Heart left ventricle (tissue), 16 donors: ENCODE measurements around the gene HTR6. TPM values are rescaled to one million over a fixed set of nuclear protein-coding genes. Genes with fewer than 3 reads are reported as not detected.

Source experiments
- ATAC-seq, 4 donors: fragments of 200-7000 bp; cut with Tn5 transposase; one replicate each; pipeline ENCODE4 v1.9.1; 2020 to 2022; ENCODE audit warnings: moderate library complexity in 4 of 4, mild to moderate bottlenecking in 3 of 4, moderate number of reproducible peaks in 1 of 4
- DNase-seq, 5 donors: peaks; one replicate each; pipeline ENCODE4 v3.0.0-alpha.2; 2020
- H3K27ac ChIP-seq, 12 donors: fragments of 200-600 bp; sonication (generic) in 4 of 12; one replicate each; pipeline versions ENCODE4 v1.5.0 to v1.8.0; 2016 to 2022; ENCODE audit warnings: mild to moderate bottlenecking in 2 of 12
- H3K27me3 ChIP-seq, 9 donors: fragments of 200-600 bp; sonication (generic) in 2 of 9; one replicate each; pipeline versions ENCODE4 v1.5.1 to v1.8.0; 2016 to 2022; ENCODE audit warnings: mild to moderate bottlenecking in 3 of 9
- H3K36me3 ChIP-seq, 9 donors: fragments of 200-600 bp; sonication (generic) in 2 of 9; one replicate each; pipeline versions ENCODE4 v1.5.0 to v1.8.0; 2018 to 2022; ENCODE audit warnings: mild to moderate bottlenecking in 2 of 9
- H3K4me1 ChIP-seq, 12 donors: fragments of 200-600 bp; sonication (generic) in 4 of 12; one replicate each; pipeline versions ENCODE4 v1.5.0 to v1.8.0; 2016 to 2022; ENCODE audit warnings: mild to moderate bottlenecking in 3 of 12
- H3K4me3 ChIP-seq, 12 donors: fragments of 200-600 bp; sonication (generic) in 4 of 12; one replicate each; pipeline versions ENCODE4 v1.5.0 to v1.8.0; 2017 to 2022; ENCODE audit warnings: mild to moderate bottlenecking in 9 of 12, moderate library complexity in 4 of 12
- H3K9me3 ChIP-seq, 12 donors: fragments of 200-600 bp; sonication (generic) in 4 of 12; one replicate each; pipeline versions ENCODE4 v1.5.0 to v1.8.0; 2016 to 2022; ENCODE audit warnings: mild to moderate bottlenecking in 1 of 12
- POLR2A ChIP-seq, 2 donors: fragments of 450-650 bp; IDR thresholded peaks; one replicate each; pipeline ENCODE4 v1.6.1; 2017; ENCODE audit warnings: antibody characterized with exemption in 2 of 2, mild to moderate bottlenecking in 2 of 2, moderate library complexity in 2 of 2
- WGBS, 4 donors: extraction: QIAGEN DNeasy Blood & Tissue Kit in 2 of 4; methylation state at CpG; one replicate each; pipeline versions ENCODE4 v1.1.5 to v1.1.7; 2013 to 2018; 5-methylcytosine and 5-hydroxymethylcytosine counted together
- intact Hi-C, 10 donors: fragments of 100-400 bp; cut with DNase I; formaldehyde crosslinking; loops; one replicate each; pipeline versions ENCODE4 v1.11.1 to v1.14.2; 2022
- polyA plus RNA-seq, 2 donors: library from polyadenylated mRNA; stranded (reverse); fragments of 200-250 nt; gene quantifications; one replicate each; pipeline ENCODE4 v1.2.3, GENCODE V29; 2013
- total RNA-seq, 9 donors: library from RNA; depleted of rRNA in 2 of 9; stranded (reverse); fragments of >200 nt in 2 of 9; fragmentation: NEBNext Ultra II Directional in 3 of 9; extraction: Animal tissue kit (Norgen Biotek cat#: 25700) in 3 of 9; gene quantifications; one replicate each; pipeline versions ENCODE4 v1.1.0 to v1.2.4, GENCODE V29; 2016 to 2023
- TF ChIP-seq, protein P1 (sequence below), 12 donors: fragments of 200-600 bp; sonication (generic) in 4 of 12; IDR thresholded peaks; one replicate each; pipeline versions ENCODE4 v1.5.0 to v1.8.0; 2018 to 2022; ENCODE audit warnings: antibody characterized with exemption in 12 of 12, mild to moderate bottlenecking in 5 of 12
- donor health status: ischemic (EF 13 %, LVEDD 7.1; RV severe dilation, severe dysfunction).
- donor health status: healthy with polysubstance abuse.
- donor health status: DM: no; HTN: yes; CAD: no.
- donor health status: DM: no; HTN: no; CAD: no.
- donor health status: ischemic (EF 25% LVEDD 6.9; RV normal size, moderate dysfunction).
- donor health status: ischemic (EF 25% LVEDD 5.7; RV mildly dilated, moderate dysfunction).
- donor health status: healthy.
- donor health status: DM: yes; HTN: yes; CAD: no.
- donor health status: ischemic (EF 35%, LVEDD 5.7; RV mildly dilated, moderate dysfunction).
- donor health status: nonischemic (EF 11% LVEDD 7.7; RV severe dilation, severe dysfunction).
- donor health status: DM: yes; HTN: yes; CAD: no.
- donor health status: PGD.
- donor health status: ischemic (EF 29% LVEDD 5.4; RV normal size, mild dysfunction).
- donor health status: nonischemic (EF 23%, LVEDD 6.1; RV moderate dilation, normal function).

The HTR6 gene
- total and polyA plus RNA-seq, 11 donors = not detected

DNA sequence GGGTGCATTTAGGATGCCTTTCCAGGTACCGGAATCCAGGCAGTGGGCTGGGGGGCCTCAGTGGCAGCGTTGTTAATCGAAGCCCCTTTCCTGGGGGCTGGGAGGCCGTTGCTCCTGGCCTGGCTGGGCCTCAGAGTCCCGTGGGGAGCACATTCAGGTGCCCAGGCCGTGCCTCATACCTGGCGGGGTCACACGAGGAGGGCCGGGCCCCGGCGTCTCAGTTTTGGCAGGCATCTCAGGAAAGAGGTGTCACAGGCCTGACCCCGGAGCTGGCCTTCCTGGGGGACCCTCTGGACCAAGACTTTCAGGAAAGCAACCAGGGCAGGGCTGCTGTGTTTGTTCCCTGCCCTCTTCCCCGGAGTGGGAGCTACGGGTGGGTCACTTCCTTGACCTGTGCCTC lies 16.4 kb upstream of the HTR6 start:
- Histone ChIP-seq H3K27me3 (peaks cover 0 to 22% (median 0%) of the 10 kb centered on the region in 9 donors), H3K27ac (peak overlapping the region; percentile 32 to 95 (median 68)), H3K4me1 (peaks cover 12 to 87% (median 58%) of the 10 kb centered on the region in 12 donors), H3K9me3 (no peaks in the 10 kb centered on the region), H3K4me3 (peak overlapping the region in 2 of 12 donors; percentile 26 to 87), H3K36me3 (no peaks in the 10 kb centered on the region)
- TF ChIP-seq POLR2A (IDR thresholded peaks at IDR 0.05) = no peak
- TF ChIP-seq, protein P1, sequence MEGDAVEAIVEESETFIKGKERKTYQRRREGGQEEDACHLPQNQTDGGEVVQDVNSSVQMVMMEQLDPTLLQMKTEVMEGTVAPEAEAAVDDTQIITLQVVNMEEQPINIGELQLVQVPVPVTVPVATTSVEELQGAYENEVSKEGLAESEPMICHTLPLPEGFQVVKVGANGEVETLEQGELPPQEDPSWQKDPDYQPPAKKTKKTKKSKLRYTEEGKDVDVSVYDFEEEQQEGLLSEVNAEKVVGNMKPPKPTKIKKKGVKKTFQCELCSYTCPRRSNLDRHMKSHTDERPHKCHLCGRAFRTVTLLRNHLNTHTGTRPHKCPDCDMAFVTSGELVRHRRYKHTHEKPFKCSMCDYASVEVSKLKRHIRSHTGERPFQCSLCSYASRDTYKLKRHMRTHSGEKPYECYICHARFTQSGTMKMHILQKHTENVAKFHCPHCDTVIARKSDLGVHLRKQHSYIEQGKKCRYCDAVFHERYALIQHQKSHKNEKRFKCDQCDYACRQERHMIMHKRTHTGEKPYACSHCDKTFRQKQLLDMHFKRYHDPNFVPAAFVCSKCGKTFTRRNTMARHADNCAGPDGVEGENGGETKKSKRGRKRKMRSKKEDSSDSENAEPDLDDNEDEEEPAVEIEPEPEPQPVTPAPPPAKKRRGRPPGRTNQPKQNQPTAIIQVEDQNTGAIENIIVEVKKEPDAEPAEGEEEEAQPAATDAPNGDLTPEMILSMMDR (IDR thresholded peaks at IDR 0.05) = no peak
- intact Hi-C loops = loop anchor here in 7 of 10 donors (5.0 to 10.0 kb wide), 9 partner anchors 51 to 256 kb away; partner anchors contain the start of gene CAPZB (in 4 of the 7)
- ATAC-seq (peak in 1 of 4 donors; percentile 0), DNase-seq (no peak)
- WGBS, 4 donors = 54 to 66% (median 57%) methylated on average over 14 of the region's 14 CpGs

DNA sequence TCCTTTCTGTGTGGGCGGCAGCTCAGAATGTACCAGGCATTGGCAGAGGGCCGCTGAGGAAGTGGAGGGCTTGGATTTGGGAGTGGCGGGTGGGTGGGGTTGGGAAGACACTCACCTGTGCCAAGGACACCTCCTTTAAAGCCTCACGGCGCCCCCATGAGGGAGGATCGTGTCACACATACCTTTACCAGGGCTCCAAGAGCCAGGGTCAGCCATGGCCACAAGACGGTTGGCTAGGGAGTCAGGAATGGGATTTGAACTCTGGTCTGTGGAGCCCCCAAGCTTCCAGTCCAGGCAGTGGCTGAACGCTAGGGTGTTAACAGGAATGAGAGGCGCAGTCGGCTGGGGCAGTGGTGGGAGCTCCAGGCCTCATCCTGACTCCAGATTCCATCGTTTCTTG lies 16.0 kb upstream of the HTR6 start:
- Histone ChIP-seq H3K27ac (peak overlapping the region; percentile 32 to 95 (median 68)), H3K4me1 (peaks cover 12 to 87% (median 59%) of the 10 kb centered on the region in 12 donors), H3K27me3 (peaks cover 0 to 20% (median 0%) of the 10 kb centered on the region in 9 donors), H3K36me3 (no peaks in the 10 kb centered on the region), H3K4me3 (no peak overlapping the region), H3K9me3 (no peaks in the 10 kb centered on the region)
- DNase-seq = no peak
- WGBS, 4 donors = 45 to 55% (median 49%) methylated on average over 8 to 11 of the region's 11 CpGs
- TF ChIP-seq POLR2A (IDR thresholded peaks at IDR 0.05) = no peak
- TF ChIP-seq, protein P1 (IDR thresholded peaks at IDR 0.05) = peak in 9 of 12 donors; percentile 10 to 48 (median 35)
- no peak for ATAC-seq
- intact Hi-C loops = loop anchor here in 7 of 10 donors (5.0 to 10.0 kb wide), 9 partner anchors 51 to 256 kb away; partner anchors contain the start of gene CAPZB (in 4 of the 7)

DNA sequence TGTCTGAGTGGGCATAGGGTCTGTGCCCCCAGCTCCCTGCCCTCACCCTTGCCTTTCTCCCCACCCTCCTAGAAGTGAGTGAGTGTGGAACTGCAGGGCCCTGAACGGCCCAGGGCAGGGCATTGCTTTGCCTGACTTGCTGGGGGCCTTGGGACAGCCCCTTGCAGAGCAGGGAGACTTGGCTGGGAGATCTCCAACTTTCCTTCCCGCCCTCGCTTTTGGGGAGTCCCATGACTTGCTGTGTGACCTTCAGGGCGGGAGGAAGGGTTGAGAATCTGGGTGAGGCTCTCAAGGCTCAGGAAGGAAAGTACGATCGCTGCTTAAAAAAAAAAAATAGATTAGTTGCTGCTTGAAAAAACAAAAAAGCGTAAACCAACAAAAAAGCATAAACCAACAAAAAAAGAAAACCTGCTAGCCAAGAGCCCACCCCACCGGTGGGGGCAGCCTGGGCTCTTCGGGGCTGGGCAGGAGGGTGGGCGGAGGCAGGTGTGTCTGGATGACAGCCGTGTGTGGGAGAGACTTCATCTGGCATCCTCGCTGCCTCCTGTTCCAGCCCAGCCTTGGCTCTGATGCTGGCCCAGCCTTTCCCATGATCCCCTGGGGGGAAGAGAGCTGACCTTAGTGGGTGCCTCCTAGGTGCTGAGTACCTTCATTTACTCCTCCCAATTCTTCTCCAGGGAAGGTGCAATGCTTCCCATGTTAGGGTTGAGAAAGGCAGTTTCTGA lies 14.1 kb upstream of the HTR6 start:
- H3K4me3 ChIP-seq = peak overlapping the region in 6 of 12 donors; percentile 5 to 33 (median 14)
- 34 to 48% (median 40%) methylated on average over 12 of the region's 12 CpGs for WGBS, 4 donors
- no peak for DNase-seq
- intact Hi-C loops = loop anchor here in 9 of 10 donors (2.0 to 10.0 kb wide), 10 partner anchors 163 to 436 kb away; partner anchors contain the start of genes EMC1 (in 6 of the 9), MRTO4 (in 6 of the 9), CAPZB (in 2 of the 9) and UBR4 (in 1 of the 9)
- TF ChIP-seq POLR2A (IDR thresholded peaks at IDR 0.05) = no peak
- TF ChIP-seq, protein P1 (IDR thresholded peaks at IDR 0.05) = no peak
- H3K27ac ChIP-seq = peak overlapping the region; percentile 4 to 95 (median 78)
- no peaks in the 10 kb centered on the region for H3K9me3 ChIP-seq
- ATAC-seq = peak in 3 of 4 donors; percentile 2 to 40 (median 17)
- peaks cover 12 to 83% (median 57%) of the 10 kb centered on the region in 12 donors for H3K4me1 ChIP-seq
- peaks cover 0 to 8% (median 2%) of the 10 kb centered on the region in 9 donors for H3K36me3 ChIP-seq
- peaks cover 0 to 10% (median 0%) of the 10 kb centered on the region in 9 donors for H3K27me3 ChIP-seq
